WERI-Rb-1 (cell line): ENCODE results near the gene NCK2.

ENCODE experiments used
- DNase-seq: peaks from one replicate; pipeline ENCODE4 v3.0.0-alpha.2; 2020
- H3K27ac ChIP-seq: fragments of 250-450 bp; sonication (Bioruptor Pico); 2 replicates; pipeline ENCODE4 v1.5.1; 2020; ENCODE audit warnings: mild to moderate bottlenecking, moderate library complexity
- H3K27me3 ChIP-seq: fragments of 250-450 bp; sonication (Bioruptor Pico); 2 replicates; pipeline ENCODE4 v1.5.1; 2021; ENCODE audit warnings: mild to moderate bottlenecking, low read depth, moderate library complexity; ENCODE audit not compliant: insufficient read depth, severe bottlenecking
- H3K36me3 ChIP-seq: fragments of 250-450 bp; sonication (Bioruptor Pico); 2 replicates; pipeline ENCODE4 v1.5.1; 2020; ENCODE audit warnings: mild to moderate bottlenecking, moderate library complexity
- H3K4me3 ChIP-seq: 2 replicates; pipeline ENCODE4 v1.5.1; 2011; ENCODE audit warnings: low read depth, mild to moderate bottlenecking, control low read depth, low read length
- H3K9me3 ChIP-seq: fragments of 250-450 bp; sonication (Bioruptor Pico); 2 replicates; pipeline ENCODE4 v1.5.1; 2021; ENCODE audit warnings: mild to moderate bottlenecking, moderate library complexity; ENCODE audit not compliant: severe bottlenecking
- TF ChIP-seq, protein P1 (sequence below): IDR thresholded peaks from 2 replicates; pipeline ENCODE4 v1.5.1; 2011; ENCODE audit warnings: low read depth, mild to moderate bottlenecking, control low read depth, inconsistent platforms, low read length

The NCK2 gene

DNA sequence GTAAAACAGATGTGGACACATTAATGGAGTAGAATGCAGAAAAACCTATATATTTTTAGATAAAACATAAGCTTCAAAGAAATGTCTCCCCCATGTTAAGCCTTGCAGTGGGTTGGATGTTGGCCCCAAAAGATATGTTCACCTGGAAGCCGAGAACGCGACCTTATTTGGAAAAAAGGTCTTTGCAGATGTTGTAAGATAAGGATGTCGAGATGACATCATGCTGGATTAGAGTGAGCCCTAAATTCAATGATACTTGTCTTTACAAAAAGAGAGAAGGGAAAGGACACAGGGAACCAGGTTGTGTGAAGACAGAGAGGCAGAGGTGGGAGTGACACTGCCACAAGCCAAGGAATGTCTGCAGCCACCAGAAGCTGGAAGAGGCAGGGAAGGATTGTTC lies 3.1 kb upstream of the NCK2 start:
- H3K27me3 ChIP-seq, result no peaks in the 10 kb centered on the region
- no peak overlapping the region for H3K27ac ChIP-seq
- no peaks in the 10 kb centered on the region for H3K9me3 ChIP-seq
- H3K4me3 ChIP-seq, result no peak overlapping the region
- H3K36me3 ChIP-seq, result no peaks in the 10 kb centered on the region; the same call in 1 of the 2 replicates
- TF ChIP-seq, protein P1, sequence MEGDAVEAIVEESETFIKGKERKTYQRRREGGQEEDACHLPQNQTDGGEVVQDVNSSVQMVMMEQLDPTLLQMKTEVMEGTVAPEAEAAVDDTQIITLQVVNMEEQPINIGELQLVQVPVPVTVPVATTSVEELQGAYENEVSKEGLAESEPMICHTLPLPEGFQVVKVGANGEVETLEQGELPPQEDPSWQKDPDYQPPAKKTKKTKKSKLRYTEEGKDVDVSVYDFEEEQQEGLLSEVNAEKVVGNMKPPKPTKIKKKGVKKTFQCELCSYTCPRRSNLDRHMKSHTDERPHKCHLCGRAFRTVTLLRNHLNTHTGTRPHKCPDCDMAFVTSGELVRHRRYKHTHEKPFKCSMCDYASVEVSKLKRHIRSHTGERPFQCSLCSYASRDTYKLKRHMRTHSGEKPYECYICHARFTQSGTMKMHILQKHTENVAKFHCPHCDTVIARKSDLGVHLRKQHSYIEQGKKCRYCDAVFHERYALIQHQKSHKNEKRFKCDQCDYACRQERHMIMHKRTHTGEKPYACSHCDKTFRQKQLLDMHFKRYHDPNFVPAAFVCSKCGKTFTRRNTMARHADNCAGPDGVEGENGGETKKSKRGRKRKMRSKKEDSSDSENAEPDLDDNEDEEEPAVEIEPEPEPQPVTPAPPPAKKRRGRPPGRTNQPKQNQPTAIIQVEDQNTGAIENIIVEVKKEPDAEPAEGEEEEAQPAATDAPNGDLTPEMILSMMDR, result no peak
- DNase-seq, result no peak

DNA sequence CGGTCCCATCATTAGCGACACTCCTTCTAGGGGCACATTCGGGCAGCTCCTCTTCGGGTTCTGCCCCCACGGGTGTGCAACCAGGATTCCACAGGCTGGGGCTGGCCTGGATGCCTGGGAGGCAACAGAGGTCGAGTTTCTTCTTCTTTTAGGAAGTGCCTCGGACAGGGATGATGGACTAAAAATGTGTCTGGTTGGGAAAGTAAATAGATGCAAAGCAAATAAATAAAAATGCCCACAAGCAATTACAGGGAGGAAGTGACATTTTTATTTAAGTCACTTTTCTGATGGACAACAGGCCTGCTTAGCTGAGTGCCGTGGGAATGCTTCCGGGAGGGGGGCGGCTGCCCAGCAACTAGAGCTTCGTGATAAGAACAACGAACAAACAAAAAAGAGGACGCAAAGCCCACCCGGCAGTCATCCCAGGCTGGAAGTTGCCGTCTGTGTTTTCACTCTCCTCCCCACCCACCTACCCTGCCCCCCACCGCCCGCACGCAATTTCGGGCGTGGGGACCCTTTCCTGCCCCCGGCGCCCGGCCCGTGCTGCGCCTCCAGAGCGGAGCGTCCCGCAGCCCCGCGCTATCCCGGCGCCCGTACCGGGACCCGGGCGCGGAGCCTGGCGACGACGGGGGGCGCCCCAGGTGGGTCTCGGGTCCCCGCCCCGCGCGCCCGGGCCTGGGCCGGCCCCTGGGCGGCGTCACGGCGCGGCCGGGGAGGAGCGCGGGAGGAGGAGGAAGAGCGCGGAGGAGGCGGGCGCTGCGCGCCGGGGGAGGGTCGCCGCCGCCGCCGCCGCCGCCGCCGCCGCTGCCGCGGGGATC lies 412 bp upstream of the NCK2 start:
- Histone ChIP-seq H3K9me3 (no peaks in the 10 kb centered on the region), H3K27me3 (no peaks in the 10 kb centered on the region), H3K27ac (no peak overlapping the region), H3K4me3 (peak overlapping the region; percentile 40), H3K36me3 (peaks cover 8% of the 10 kb centered on the region)
- TF ChIP-seq, protein P1, result no peak
- DNase-seq, result peak; percentile 58

DNA sequence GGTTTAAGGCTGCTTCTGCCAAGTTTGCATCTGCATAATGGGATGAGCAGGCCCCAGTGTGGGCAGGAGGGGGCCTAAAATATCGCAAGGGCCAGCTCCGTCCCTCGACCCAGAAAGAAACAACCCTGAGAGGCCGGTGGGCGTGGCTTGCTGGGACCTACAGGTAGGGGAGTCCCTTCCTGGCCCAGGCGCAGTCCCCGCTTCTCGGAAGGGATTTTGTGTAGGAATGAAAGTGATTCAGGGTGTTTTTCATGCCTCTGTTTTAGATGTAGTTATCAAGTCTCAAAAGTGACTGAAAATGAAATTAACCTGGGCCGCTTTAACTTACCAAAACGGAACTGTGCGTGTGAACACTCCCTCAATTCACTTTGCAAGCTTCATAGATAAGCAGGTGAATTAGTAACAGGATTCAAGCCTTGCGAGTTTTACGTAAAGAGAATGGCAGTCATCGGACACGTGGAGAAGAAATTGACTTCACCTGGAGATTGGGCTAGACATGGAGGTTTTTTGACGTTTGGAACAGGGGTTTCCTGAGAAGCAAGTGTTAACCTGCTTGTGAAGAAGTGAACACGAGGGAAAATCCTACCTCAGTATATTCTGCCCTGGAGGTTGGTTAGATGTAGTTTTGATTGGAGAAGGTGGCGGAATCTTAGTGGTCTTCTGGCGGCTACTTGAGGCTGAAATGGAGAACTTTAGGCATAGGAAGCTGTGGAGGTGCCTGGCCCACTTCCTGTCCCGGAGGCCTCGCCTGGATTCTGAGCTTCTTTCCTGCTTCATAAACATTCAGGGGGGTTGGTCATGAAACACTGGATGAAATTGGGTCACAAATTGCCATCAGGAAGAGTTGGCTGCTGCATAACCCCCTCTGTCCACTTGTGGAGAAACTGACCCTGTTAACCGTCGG lies 1.7 kb downstream of the NCK2 start:
- peaks cover 8% of the 10 kb centered on the region for H3K36me3 ChIP-seq
- DNase-seq, result peak; percentile 20
- peak overlapping the region; percentile 59 for H3K4me3 ChIP-seq
- no peaks in the 10 kb centered on the region for H3K27me3 ChIP-seq
- H3K27ac ChIP-seq, result no peak overlapping the region
- H3K9me3 ChIP-seq, result no peaks in the 10 kb centered on the region
- TF ChIP-seq, protein P1, result no peak

DNA sequence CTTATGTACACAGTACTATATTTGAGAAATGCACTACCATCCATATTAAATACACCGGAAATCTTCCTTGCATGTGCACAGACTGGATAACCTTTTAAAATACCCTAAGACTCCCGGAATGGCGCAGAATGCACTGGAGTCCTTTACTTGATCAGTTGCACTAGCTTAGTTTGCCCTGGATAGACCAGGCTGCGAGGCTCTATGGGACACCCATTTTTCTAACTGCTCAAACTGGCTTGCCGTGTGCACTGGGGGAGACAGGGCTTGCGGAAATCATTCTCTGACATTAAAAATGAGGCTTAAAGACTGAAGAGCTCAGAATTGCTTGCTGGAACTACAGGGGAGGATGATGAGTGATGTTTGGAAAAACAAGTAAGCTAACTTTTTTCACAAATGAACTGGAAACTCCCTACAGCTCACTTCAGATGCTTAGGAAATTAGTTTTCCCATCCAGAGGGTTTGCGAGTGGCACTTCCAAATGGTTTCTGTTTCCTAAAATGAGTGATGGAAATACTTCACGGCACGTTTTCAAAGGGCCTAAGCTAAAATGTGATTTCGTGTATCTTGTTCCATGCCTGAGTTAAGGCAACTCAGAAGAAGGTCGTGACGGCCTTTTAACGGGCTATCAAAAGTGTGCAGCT lies 2.7 kb downstream of the NCK2 start:
- Histone ChIP-seq H3K9me3 (no peaks in the 10 kb centered on the region), H3K4me3 (no peak overlapping the region), H3K27ac (no peak overlapping the region)

DNA sequence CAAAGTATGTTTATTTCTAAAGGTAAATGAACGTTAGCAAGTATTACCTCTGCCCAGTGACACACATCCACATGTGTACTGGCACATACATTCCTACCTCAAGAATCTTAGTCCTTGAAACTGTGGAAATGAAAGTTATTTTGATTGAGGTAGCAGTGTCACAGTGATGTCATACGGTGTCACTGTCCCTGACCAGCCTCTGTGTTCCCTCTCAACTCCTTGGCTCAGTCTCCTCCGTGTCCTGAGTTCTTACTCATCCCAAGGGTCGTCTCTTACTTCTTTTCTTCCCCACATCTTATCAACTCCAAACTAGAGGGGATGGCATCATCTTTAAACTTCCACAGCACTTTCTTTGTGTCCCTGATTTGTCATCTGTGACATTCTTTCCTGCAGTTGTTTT lies 3.3 kb downstream of the NCK2 start:
- H3K9me3 ChIP-seq, result no peaks in the 10 kb centered on the region
- H3K4me3 ChIP-seq, result no peak overlapping the region
- no peak for DNase-seq
- TF ChIP-seq, protein P1, result no peak
- no peaks in the 10 kb centered on the region for H3K27me3 ChIP-seq
- H3K36me3 ChIP-seq, result peaks cover 8% of the 10 kb centered on the region
- H3K27ac ChIP-seq, result no peak overlapping the region

More for the DNA sequence above, 2.7 kb downstream of the NCK2 start:
- H3K27me3 ChIP-seq, result no peaks in the 10 kb centered on the region
- peaks cover 8% of the 10 kb centered on the region for H3K36me3 ChIP-seq
- no peak for DNase-seq
- TF ChIP-seq, protein P1, result no peak
